Ovary (tissue), 3 donors: ENCODE measurements around the gene PBX1.

ENCODE experiments used
- CTCF ChIP-seq, 3 donors: fragments of 450-650 bp in 2 of 3; fragments of 200-600 bp in 1 of 3; IDR thresholded peaks; one replicate each; pipeline versions ENCODE4 v1.5.1 to v1.8.0; 2016 to 2022; ENCODE audit warnings: antibody characterized with exemption in 3 of 3, mild to moderate bottlenecking in 1 of 3
- EP300 ChIP-seq: sonication (generic); formaldehyde crosslinking; IDR thresholded peaks from one replicate; pipeline ENCODE4 v1.6.1; 2017; ENCODE audit warnings: antibody characterized with exemption
- POLR2A ChIP-seq: fragments of 450-650 bp; IDR thresholded peaks from one replicate; pipeline ENCODE4 v1.6.1; 2017; ENCODE audit warnings: antibody characterized with exemption, mild to moderate bottlenecking, moderate library complexity
- donor health status: DM: no; HTN: no; CAD: no.

- TF ChIP-seq CTCF (IDR thresholded peaks at IDR 0.05), result no peak
- no peak for TF ChIP-seq POLR2A
- no peak for TF ChIP-seq EP300
These were observed 297.4 kb downstream of the PBX1 start for GRCh38 chr1:164856381-164856780.
